MM.1S (cell line): ENCODE measurements around the gene FOXN3.

Experiments used
- EZH2 ChIP-seq: fragments of 300-600 bp; sonication (generic); optimal IDR thresholded peaks from 2 replicates; pipeline ENCODE3; 2017; ENCODE audit warnings: low read depth, mild to moderate bottlenecking, antibody characterized with exemption, low read length, mixed read lengths
- EZH2phosphoT487 ChIP-seq: fragments of 300-600 bp; sonication (generic); IDR thresholded peaks from 2 replicates; pipeline ENCODE4 v1.6.1; 2018; ENCODE audit warnings: antibody characterized with exemption, low read length
- TF ChIP-seq, protein P1 (sequence below): fragments of 300-600 bp; sonication (generic); IDR thresholded peaks from 2 replicates; pipeline ENCODE4 v1.5.1; 2016; ENCODE audit warnings: antibody characterized with exemption, low read length, mixed read lengths

DNA sequence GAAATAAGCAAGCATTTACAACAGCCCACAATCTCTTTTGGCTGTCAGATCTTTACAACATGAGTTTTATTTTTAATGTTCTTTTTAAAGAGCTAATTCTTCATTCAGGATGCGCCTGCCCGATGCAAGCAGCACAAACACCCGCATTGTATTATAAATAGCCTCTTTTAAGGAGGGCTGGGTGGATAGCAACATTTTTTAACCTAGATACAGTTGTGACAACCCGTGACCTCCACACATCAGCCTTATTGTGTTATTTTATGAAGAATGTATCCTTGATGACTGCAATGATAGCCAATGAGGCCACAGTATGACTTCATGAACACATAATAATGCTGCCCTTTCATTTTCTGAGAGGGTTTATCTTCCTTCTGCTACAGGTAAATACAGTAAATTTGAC, 173.7 kb downstream of the FOXN3 start:
- TF ChIP-seq, protein P1, sequence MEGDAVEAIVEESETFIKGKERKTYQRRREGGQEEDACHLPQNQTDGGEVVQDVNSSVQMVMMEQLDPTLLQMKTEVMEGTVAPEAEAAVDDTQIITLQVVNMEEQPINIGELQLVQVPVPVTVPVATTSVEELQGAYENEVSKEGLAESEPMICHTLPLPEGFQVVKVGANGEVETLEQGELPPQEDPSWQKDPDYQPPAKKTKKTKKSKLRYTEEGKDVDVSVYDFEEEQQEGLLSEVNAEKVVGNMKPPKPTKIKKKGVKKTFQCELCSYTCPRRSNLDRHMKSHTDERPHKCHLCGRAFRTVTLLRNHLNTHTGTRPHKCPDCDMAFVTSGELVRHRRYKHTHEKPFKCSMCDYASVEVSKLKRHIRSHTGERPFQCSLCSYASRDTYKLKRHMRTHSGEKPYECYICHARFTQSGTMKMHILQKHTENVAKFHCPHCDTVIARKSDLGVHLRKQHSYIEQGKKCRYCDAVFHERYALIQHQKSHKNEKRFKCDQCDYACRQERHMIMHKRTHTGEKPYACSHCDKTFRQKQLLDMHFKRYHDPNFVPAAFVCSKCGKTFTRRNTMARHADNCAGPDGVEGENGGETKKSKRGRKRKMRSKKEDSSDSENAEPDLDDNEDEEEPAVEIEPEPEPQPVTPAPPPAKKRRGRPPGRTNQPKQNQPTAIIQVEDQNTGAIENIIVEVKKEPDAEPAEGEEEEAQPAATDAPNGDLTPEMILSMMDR: no peak
- no peak for TF ChIP-seq EZH2phosphoT487
- TF ChIP-seq EZH2: no peak
